Loucy (cell line): ENCODE measurements around the gene TMEM158.

Experiments
- CTCF ChIP-seq: fragments of 200-600 bp; sonication (generic); conservative IDR thresholded peaks from 2 replicates; pipeline ENCODE4 v1.5.1; 2014; ENCODE audit warnings: mild to moderate bottlenecking, antibody characterized with exemption, low read length
- EZH2phosphoT487 ChIP-seq: fragments of 200-600 bp; IDR thresholded peaks from 2 replicates; pipeline ENCODE4 v1.6.1; 2018; ENCODE audit warnings: antibody characterized with exemption, mild to moderate bottlenecking, moderate library complexity, borderline replicate concordance

GRCh38 chr3:45225465-45226205, 452 bp downstream of the TMEM158 start:
- TF ChIP-seq CTCF (no peak), EZH2phosphoT487 (no peak)
